Ecto neural progenitor cell (in vitro differentiated cells): Measurements from ENCODE around the gene DDR1.
"Not testable (repeated sequence)": the region's sequence is repeated elsewhere in the genome, so short reads cannot be mapped to it uniquely, and the experiment has no call there.

Experiments
- DNase-seq: peaks from one replicate; pipeline ENCODE4 v3.0.0-alpha.2; 2018; ENCODE audit warnings: low spot score

DDR1 gene

GRCh38 chr6:30894381-30894780 lies 10.1 kb downstream of the DDR1 start:
- DNase-seq = no peak

DNA sequence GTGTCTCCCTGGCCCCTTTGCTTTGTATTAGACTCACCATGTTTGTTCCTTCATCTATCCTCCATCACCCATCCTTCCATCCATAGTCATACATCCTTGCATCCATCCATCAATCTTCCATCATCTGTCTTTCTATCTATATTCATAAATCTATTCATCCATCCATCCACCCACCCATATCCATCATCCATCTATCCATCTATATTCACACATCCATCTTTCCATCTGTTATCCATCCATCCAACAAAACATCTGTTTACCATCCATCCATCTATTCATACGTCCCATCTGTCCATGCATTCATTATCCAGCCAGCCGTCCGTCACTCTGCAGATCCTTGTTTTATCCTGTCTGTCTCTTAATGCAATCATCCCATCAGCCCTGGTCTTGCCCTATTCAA lies 10.6 kb downstream of the DDR1 start:
- DNase-seq = no peak

- no peak for DNase-seq
Measured at GRCh38 chr6:30895343-30895742, 11.0 kb downstream of the DDR1 start.

DNA sequence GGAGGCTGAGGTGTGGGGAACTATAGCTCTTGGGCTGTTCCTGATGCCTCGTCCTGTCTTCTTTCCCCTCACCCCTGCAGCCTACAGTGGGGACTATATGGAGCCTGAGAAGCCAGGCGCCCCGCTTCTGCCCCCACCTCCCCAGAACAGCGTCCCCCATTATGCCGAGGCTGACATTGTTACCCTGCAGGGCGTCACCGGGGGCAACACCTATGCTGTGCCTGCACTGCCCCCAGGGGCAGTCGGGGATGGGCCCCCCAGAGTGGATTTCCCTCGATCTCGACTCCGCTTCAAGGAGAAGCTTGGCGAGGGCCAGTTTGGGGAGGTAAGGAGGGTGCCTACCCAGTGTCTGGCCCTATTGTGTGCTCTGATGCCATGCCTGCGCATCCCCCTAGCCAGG lies 12.2 kb downstream of the DDR1 start:
- DNase-seq = no peak

GRCh38 chr6:30897882-30898281 lies 13.6 kb downstream of the DDR1 start:
- no peak for DNase-seq

GRCh38 chr6:30898750-30899360 lies 14.5 kb downstream of the DDR1 start:
- DNase-seq = no peak

DNA sequence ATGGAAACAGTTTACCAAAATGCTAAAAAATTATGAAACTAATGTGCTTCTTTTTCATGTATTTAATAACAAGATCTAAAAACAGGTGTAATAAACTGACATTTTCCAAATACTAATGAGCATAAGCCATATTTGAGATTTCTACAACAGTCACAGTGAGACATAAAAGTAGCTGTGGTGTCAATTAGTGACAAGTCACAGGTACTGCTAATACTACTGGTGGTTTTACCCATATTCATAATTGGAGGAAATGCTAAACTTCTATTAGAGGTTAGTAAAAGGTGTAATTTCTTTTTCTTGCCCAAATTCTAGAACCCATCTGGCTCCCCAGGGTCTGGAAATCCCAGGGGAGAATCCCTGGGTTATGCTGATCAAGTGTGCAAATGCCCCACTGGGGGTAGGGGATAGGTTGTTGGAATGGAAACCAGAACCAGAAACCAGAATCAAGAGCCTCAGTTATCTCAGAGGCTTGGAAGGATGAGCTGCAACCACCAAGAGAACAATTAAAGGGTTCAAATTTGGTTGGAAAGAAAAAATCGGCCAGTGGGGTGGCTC lies 16.6 kb downstream of the DDR1 start:
- DNase-seq = no peak

- DNase-seq = no peak
Measured at GRCh38 chr6:30901436-30901835, 17.1 kb downstream of the DDR1 start.

DNA sequence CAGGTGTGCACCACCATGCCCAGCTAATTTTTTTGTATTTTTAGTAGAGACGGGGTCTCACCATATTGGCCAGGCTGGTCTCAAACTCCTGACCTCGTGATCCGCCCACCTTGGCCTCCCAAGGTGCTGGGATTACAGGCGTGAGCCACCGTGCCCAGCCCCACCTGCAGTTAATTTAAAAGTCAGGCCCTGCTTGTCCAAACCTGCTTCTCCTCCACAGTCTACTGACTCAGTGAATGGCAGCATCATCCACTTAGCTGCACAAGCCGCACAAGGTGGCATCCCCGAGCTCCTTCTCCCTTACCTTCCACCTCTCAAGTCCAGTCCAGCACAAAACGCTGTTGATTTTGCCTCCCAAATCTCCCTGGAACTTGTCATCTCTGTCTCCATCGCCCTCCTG lies 17.9 kb downstream of the DDR1 start:
- DNase-seq = not testable (repeated sequence)

DNA sequence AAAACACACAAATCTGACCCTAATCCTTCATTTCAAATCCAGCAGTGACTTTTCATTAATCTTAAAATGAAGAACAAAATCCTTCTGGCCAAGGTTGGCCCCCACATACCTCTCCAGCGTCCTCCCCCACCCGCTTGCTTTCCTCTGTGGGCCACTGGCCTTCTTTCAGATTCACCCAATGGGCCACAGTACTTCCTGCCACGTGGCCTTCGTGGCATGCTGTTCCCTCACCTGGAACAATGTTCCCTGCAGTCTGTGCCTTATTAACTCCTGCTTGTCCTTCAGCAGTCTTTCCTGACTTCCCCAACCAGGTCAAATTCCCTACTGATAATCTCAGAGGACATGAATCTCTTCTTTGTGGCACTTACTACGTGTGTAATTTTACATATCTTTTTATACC lies 18.4 kb downstream of the DDR1 start:
- DNase-seq = no peak

DNA sequence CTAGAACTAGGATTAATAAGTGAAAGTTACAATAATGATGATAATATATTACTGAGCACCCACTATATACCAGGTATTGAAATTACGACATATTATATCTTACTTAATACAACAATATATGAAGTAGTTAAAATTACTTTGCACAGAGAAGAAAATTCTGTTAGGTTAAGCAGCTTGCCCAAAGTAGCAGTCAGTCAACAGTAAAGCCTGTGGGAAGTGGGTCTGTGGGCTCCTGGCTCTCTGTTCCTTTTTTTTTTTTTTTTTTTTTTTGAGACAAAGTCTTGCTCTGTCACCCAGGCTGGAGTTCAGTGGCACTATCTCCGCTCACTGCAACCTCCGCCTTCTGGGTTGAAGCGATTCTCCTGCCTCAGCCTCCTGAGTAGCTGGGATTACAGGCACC lies 18.9 kb downstream of the DDR1 start:
- no peak for DNase-seq

DNA sequence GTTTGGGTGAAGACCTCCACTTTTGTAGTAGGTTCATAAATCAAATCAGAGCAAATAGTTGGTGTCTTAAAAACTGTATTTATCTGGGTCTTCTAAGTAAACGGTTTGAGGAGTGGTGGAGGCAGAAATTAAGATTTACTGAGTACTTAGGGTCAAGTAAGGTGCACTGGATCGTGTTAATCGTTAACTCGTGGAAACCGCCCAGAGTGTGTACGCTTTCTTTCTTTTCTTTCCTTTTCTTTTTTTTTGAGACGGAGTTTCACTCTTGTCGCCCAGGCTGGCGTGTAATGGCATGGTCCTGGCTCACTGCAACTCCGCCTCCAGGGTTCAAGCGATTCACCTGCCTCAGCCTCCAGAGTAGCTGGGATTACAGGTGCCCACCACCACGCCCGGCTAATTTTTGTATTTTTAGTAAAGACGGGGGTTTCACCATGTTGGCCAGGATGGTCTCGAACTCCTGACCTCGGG lies 23.0 kb downstream of the DDR1 start:
- not testable (repeated sequence) for DNase-seq

- peak; percentile 95 for DNase-seq
Measured at GRCh38 chr6:30907758-30908591, 23.7 kb downstream of the DDR1 start, which contains the start of gene GTF2H4. Gene GTF2H4 (plus strand): TSS chr6:30908207.

DNA sequence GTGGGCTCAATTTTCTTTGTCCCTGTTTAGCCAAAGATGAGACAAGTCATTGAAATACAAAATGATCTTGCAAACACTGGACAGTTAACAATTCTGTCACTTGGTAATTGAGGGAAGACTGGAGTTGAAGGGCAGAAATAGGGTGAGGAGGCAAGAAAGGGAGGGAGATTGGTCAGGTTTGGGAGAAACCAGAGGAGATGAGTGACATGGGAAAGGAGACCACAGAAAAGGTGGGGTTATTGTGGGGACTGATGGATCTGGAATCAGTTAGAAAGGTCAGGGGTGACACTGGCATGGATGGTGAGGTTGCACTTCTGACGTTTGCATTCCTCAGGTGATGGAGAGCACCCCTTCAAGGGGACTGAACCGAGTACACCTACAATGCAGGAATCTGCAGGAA lies 24.4 kb downstream of the DDR1 start:
- no peak for DNase-seq

DNA sequence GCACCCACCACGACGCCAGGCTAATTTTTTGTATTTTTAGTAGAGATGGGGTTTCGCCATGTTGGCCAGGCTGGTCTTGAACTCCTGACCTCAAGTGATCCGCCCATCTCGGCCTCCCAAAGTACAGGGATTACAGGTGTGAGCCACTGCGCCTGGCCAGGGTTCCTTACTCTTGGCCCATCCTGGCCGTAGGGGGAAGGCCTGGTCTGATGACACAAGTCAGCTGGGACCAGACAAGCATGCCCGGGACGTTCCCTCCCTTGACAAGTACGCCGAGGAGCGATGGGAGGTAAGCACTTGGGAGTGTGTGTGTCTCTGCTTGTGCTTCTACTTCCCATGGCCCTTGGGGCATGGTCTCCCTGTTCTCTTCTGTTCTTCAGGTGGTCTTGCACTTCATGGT lies 26.2 kb downstream of the DDR1 start:
- DNase-seq = not testable (repeated sequence)

- DNase-seq = no peak
Measured at GRCh38 chr6:30912746-30913520, 28.6 kb downstream of the DDR1 start.

DNA sequence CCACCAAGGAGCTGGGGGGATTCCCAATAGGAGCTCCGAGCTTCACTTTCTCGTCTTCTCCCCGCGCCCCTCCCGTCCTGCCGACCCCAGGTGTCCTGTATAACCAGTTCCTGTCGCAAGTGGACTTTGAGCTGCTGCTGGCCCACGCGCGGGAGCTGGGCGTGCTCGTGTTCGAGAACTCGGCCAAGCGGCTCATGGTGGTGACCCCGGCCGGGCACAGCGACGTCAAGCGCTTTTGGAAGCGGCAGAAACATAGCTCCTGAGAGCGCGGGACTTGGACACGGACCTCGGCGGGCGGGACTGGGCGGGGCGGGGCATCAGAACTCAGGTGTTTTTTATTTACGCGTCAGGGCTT lies 29.4 kb downstream of the DDR1 start:
- DNase-seq = no peak

- DNase-seq = peak; percentile 92
Measured at GRCh38 chr6:30914076-30914853, 29.9 kb downstream of the DDR1 start, which contains the start of gene VARS2. Gene VARS2 (plus strand): TSS chr6:30914238. CDS start chr6:30914837, 599 bp downstream.

- DNase-seq = no peak
Measured at GRCh38 chr6:30914854-30915590, 30.7 kb downstream of the DDR1 start.

- DNase-seq = no peak
Measured at GRCh38 chr6:30915591-30915946, 31.2 kb downstream of the DDR1 start.

GRCh38 chr6:30917041-30917440 lies 32.7 kb downstream of the DDR1 start:
- no peak for DNase-seq
